GM12892 (cell line): ENCODE data around the gene ZNF414.

Source experiments
- DNase-seq: peaks from one replicate; pipeline ENCODE4 v3.0.0; 2011; ENCODE audit not compliant: insufficient read length
- FAIRE-seq: peaks from 2 replicates; lab custom pipeline; 2011; peaks lifted over from hg19 to GRCh38; lab: Jason Lieb, UNC
- POLR2A ChIP-seq: IDR thresholded peaks from 2 replicates; pipeline ENCODE4 v1.6.1; 2011; ENCODE audit warnings: low read depth, low read length, control low read depth
- POLR2AphosphoS5 ChIP-seq: IDR thresholded peaks from 2 replicates; pipeline ENCODE4 v1.6.1; 2011; ENCODE audit warnings: low read depth, low read length, control low read depth
- TAF1 ChIP-seq: IDR thresholded peaks from 2 replicates; pipeline ENCODE4 v1.6.1; 2011; ENCODE audit warnings: low read depth, mild to moderate bottlenecking, control low read depth, low read length, borderline replicate concordance

Gene ZNF414

GRCh38 chr19:8486661-8487136, 27.3 kb downstream of the ZNF414 start:
- no peak for TF ChIP-seq POLR2AphosphoS5
- TF ChIP-seq POLR2A = 0 out of 2 replicates have a peak, but pooled peaks have one; percentile 13
- DNase-seq (no peak), FAIRE-seq (no peak)

- no peak for DNase-seq
- TF ChIP-seq TAF1 (no peak), POLR2A (no peak; the same call in 1 of the 2 replicates), POLR2AphosphoS5 (no peak)
- no peak for FAIRE-seq
Observed at GRCh38 chr19:8485561-8486371, 28.2 kb downstream of the ZNF414 start.

GRCh38 chr19:8484331-8484894, 29.6 kb downstream of the ZNF414 start:
- FAIRE-seq (no peak), DNase-seq (no peak)
- TF ChIP-seq POLR2A (no peak), TAF1 (no peak), POLR2AphosphoS5 (no peak)

GRCh38 chr19:8483165-8483564, 30.8 kb downstream of the ZNF414 start:
- TF ChIP-seq TAF1 = no peak
- no peak for FAIRE-seq

GRCh38 chr19:8482696-8483095, 31.3 kb downstream of the ZNF414 start:
- TF ChIP-seq POLR2A = no peak
- no peak for TF ChIP-seq POLR2AphosphoS5
- no peak for DNase-seq
- no peak for FAIRE-seq

More at GRCh38 chr19:8483165-8483564, 30.8 kb downstream of the ZNF414 start:
- DNase-seq = no peak

GRCh38 chr19:8481616-8482015, 32.4 kb downstream of the ZNF414 start:
- TF ChIP-seq TAF1 = no peak
- no peak for TF ChIP-seq POLR2AphosphoS5
- no peak for TF ChIP-seq POLR2A
- FAIRE-seq = no peak
- DNase-seq = no peak

GRCh38 chr19:8481201-8481600, 32.8 kb downstream of the ZNF414 start:
- FAIRE-seq (no peak), DNase-seq (no peak)
- no peak for TF ChIP-seq POLR2A
- no peak for TF ChIP-seq POLR2AphosphoS5
- TF ChIP-seq TAF1 = no peak

- no peak for FAIRE-seq
- TF ChIP-seq TAF1 (no peak), POLR2AphosphoS5 (no peak), POLR2A (no peak)
- no peak for DNase-seq
Observed at GRCh38 chr19:8478598-8478997, 35.4 kb downstream of the ZNF414 start.

GRCh38 chr19:8477889-8478288, 36.1 kb downstream of the ZNF414 start:
- TF ChIP-seq POLR2A (no peak), TAF1 (no peak), POLR2AphosphoS5 (no peak)

GRCh38 chr19:8476524-8476923, 37.4 kb downstream of the ZNF414 start:
- TF ChIP-seq POLR2AphosphoS5 = no peak; the same call in 1 of the 2 replicates
- TF ChIP-seq POLR2A = no peak; the same call in 1 of the 2 replicates
- DNase-seq = no peak
- FAIRE-seq = no peak

More at GRCh38 chr19:8477889-8478288, 36.1 kb downstream of the ZNF414 start:
- DNase-seq = no peak
- peak; percentile 21 for FAIRE-seq

- no peak for FAIRE-seq
- TF ChIP-seq POLR2A (no peak), POLR2AphosphoS5 (no peak)
- no peak for DNase-seq
Observed at GRCh38 chr19:8475005-8475404, 39.0 kb downstream of the ZNF414 start.

GRCh38 chr19:8473648-8474476, 40.1 kb downstream of the ZNF414 start:
- TF ChIP-seq POLR2A = no peak
- no peak for TF ChIP-seq POLR2AphosphoS5
- no peak for TF ChIP-seq TAF1
- FAIRE-seq = peak; percentile 91
- DNase-seq = no peak
